D341Med (cell line): ENCODE results near the gene GLUD1.
A peak's percentile ranks its signal among the peaks of the same experiment; 100 is the strongest.
"Not testable (repeated sequence)": the region's sequence is repeated elsewhere in the genome, so short reads cannot be mapped to it uniquely, and the experiment has no call there.

Source experiments
- DNase-seq: peaks from one replicate; pipeline ENCODE4 v3.0.0; 2012; ENCODE audit warnings: low spot score

Gene GLUD1

GRCh38 chr10:87094373-87095235, at the start of gene GLUD1, which contains the start of gene SHLD2:
Gene GLUD1 (minus strand): TSS chr10:87094843. CDS start chr10:87094769, 74 bp downstream.
Gene SHLD2 (plus strand): TSS chr10:87095206. CDS start chr10:87151355, 56,149 bp downstream.
- peak; percentile 88 for DNase-seq

- DNase-seq: not testable (repeated sequence)
These were observed 48.4 kb upstream of the GLUD1 start for GRCh38 chr10:87143109-87143418.

GRCh38 chr10:87142230-87143108, 47.8 kb upstream of the GLUD1 start:
- not testable (repeated sequence) for DNase-seq

- DNase-seq: not testable (repeated sequence)
These were observed 42.8 kb upstream of the GLUD1 start for GRCh38 chr10:87137478-87137877.

- not testable (repeated sequence) for DNase-seq
These were observed 39.8 kb upstream of the GLUD1 start for GRCh38 chr10:87134440-87134839.

GRCh38 chr10:87133936-87134335, 39.3 kb upstream of the GLUD1 start:
- not testable (repeated sequence) for DNase-seq

GRCh38 chr10:87132176-87132575, 37.5 kb upstream of the GLUD1 start:
- DNase-seq: not testable (repeated sequence)

- DNase-seq: not testable (repeated sequence)
These were observed 33.0 kb upstream of the GLUD1 start for GRCh38 chr10:87127607-87128156.

- not testable (repeated sequence) for DNase-seq
These were observed 32.4 kb upstream of the GLUD1 start for GRCh38 chr10:87127048-87127447.

GRCh38 chr10:87123351-87123750, 28.7 kb upstream of the GLUD1 start:
- not testable (repeated sequence) for DNase-seq

GRCh38 chr10:87119029-87119428, 24.4 kb upstream of the GLUD1 start:
- DNase-seq: not testable (repeated sequence)

- DNase-seq: not testable (repeated sequence)
These were observed 23.5 kb upstream of the GLUD1 start for GRCh38 chr10:87118122-87118521.

- no peak for DNase-seq
These were observed 10.9 kb upstream of the GLUD1 start for GRCh38 chr10:87105446-87106124.

- DNase-seq: not testable (repeated sequence)
These were observed 10.1 kb upstream of the GLUD1 start for GRCh38 chr10:87104727-87105126.

GRCh38 chr10:87101996-87102395, 7.4 kb upstream of the GLUD1 start:
- DNase-seq: no peak

GRCh38 chr10:87095236-87095945, 748 bp upstream of the GLUD1 start:
- DNase-seq: peak; percentile 77

- peak; percentile 53 for DNase-seq
These were observed 841 bp downstream of the GLUD1 start for GRCh38 chr10:87093632-87094372.

- DNase-seq: no peak
These were observed 1.6 kb downstream of the GLUD1 start for GRCh38 chr10:87092861-87093631.

- DNase-seq: no peak
These were observed 2.2 kb downstream of the GLUD1 start for GRCh38 chr10:87092376-87092860.
